ENCODE measurements around the gene SLC22A1. TPM values are rescaled to one million over a fixed set of nuclear protein-coding genes. Genes with fewer than 3 reads are reported as not detected.
"Not testable (repeated sequence)": the region's sequence is repeated elsewhere in the genome, so short reads cannot be mapped to it uniquely, and the experiment has no call there.

The SLC22A1 gene
- total RNA-seq, 1 donor from 2014 or later: 1.0 TPM

- H3K36me3 ChIP-seq (ENCODE audit: control insufficient read depth in 3 of 3, insufficient read depth in 3 of 3, low read length in 3 of 3): peaks cover 0 to 4% (median 2%) of the 10 kb centered on the region in 3 donors
- H3K27ac ChIP-seq (ENCODE audit: low read depth, low read length): no peak overlapping the region
- no peaks in the 10 kb centered on the region for H3K4me1 ChIP-seq (ENCODE audit: control insufficient read depth in 3 of 3, insufficient read depth in 3 of 3, low read length in 3 of 3)
- H3K4me3 ChIP-seq (ENCODE audit: low read length in 3 of 3): no peak overlapping the region
- no peak overlapping the region for H3K9ac ChIP-seq (ENCODE audit: low read depth in 1 of 3, low read length in 3 of 3)
- H3K9me3 ChIP-seq (ENCODE audit: control insufficient read depth in 3 of 3, low read length in 3 of 3): no peaks in the 10 kb centered on the region
- no peaks in the 10 kb centered on the region for H3K27me3 ChIP-seq (ENCODE audit: control insufficient read depth in 3 of 3, insufficient read depth in 3 of 3, low read length in 3 of 3)
Observed at GRCh38 chr6:160118620-160119229, 2.9 kb upstream of the SLC22A1 start.

GRCh38 chr6:160120087-160120486 lies 1.5 kb upstream of the SLC22A1 start:
- Histone ChIP-seq H3K27me3 (ENCODE audit: control insufficient read depth in 3 of 3, insufficient read depth in 3 of 3, low read length in 3 of 3) (no peaks in the 10 kb centered on the region), H3K4me3 (ENCODE audit: low read length in 3 of 3) (no peak overlapping the region), H3K36me3 (ENCODE audit: control insufficient read depth in 3 of 3, insufficient read depth in 3 of 3, low read length in 3 of 3) (peaks cover 0 to 4% (median 2%) of the 10 kb centered on the region in 3 donors), H3K9me3 (ENCODE audit: control insufficient read depth in 3 of 3, low read length in 3 of 3) (no peaks in the 10 kb centered on the region), H3K27ac (ENCODE audit: low read depth, low read length) (no peak overlapping the region), H3K4me1 (ENCODE audit: control insufficient read depth in 3 of 3, insufficient read depth in 3 of 3, low read length in 3 of 3) (no peaks in the 10 kb centered on the region), H3K9ac (ENCODE audit: low read depth in 1 of 3, low read length in 3 of 3) (no peak overlapping the region)

GRCh38 chr6:160121981-160122380 lies 366 bp downstream of the SLC22A1 start:
- H3K36me3 ChIP-seq (ENCODE audit: control insufficient read depth in 3 of 3, insufficient read depth in 3 of 3, low read length in 3 of 3): peaks cover 0 to 4% (median 2%) of the 10 kb centered on the region in 3 donors
- no peak overlapping the region for H3K4me3 ChIP-seq (ENCODE audit: low read length in 3 of 3)
- H3K27me3 ChIP-seq (ENCODE audit: control insufficient read depth in 3 of 3, insufficient read depth in 3 of 3, low read length in 3 of 3): no peaks in the 10 kb centered on the region
- H3K27ac ChIP-seq (ENCODE audit: low read depth, low read length): no peak overlapping the region
- H3K9ac ChIP-seq (ENCODE audit: low read depth in 1 of 3, low read length in 3 of 3): no peak overlapping the region
- no peaks in the 10 kb centered on the region for H3K9me3 ChIP-seq (ENCODE audit: control insufficient read depth in 3 of 3, low read length in 3 of 3)
- no peaks in the 10 kb centered on the region for H3K4me1 ChIP-seq (ENCODE audit: control insufficient read depth in 3 of 3, insufficient read depth in 3 of 3, low read length in 3 of 3)

- H3K27me3 ChIP-seq (ENCODE audit: control insufficient read depth in 3 of 3, insufficient read depth in 3 of 3, low read length in 3 of 3): no peaks in the 10 kb centered on the region
- no peak overlapping the region for H3K27ac ChIP-seq (ENCODE audit: low read depth, low read length)
- no peaks in the 10 kb centered on the region for H3K9me3 ChIP-seq (ENCODE audit: control insufficient read depth in 3 of 3, low read length in 3 of 3)
- no peaks in the 10 kb centered on the region for H3K4me1 ChIP-seq (ENCODE audit: control insufficient read depth in 3 of 3, insufficient read depth in 3 of 3, low read length in 3 of 3)
- peaks cover 0 to 2% (median under 1%) of the 10 kb centered on the region in 3 donors for H3K36me3 ChIP-seq (ENCODE audit: control insufficient read depth in 3 of 3, insufficient read depth in 3 of 3, low read length in 3 of 3)
- H3K9ac ChIP-seq (ENCODE audit: low read depth in 1 of 3, low read length in 3 of 3): no peak overlapping the region
- no peak overlapping the region for H3K4me3 ChIP-seq (ENCODE audit: low read length in 3 of 3)
Observed at GRCh38 chr6:160122744-160123143, 1.1 kb downstream of the SLC22A1 start.

- no peaks in the 10 kb centered on the region for H3K9me3 ChIP-seq (ENCODE audit: control insufficient read depth in 3 of 3, low read length in 3 of 3)
- no peak overlapping the region for H3K4me3 ChIP-seq (ENCODE audit: low read length in 3 of 3)
- H3K4me1 ChIP-seq (ENCODE audit: control insufficient read depth in 3 of 3, insufficient read depth in 3 of 3, low read length in 3 of 3): no peaks in the 10 kb centered on the region
- H3K27me3 ChIP-seq (ENCODE audit: control insufficient read depth in 3 of 3, insufficient read depth in 3 of 3, low read length in 3 of 3): no peaks in the 10 kb centered on the region
- peaks cover 0 to 2% (median 0%) of the 10 kb centered on the region in 3 donors for H3K36me3 ChIP-seq (ENCODE audit: control insufficient read depth in 3 of 3, insufficient read depth in 3 of 3, low read length in 3 of 3)
- H3K9ac ChIP-seq (ENCODE audit: low read depth in 1 of 3, low read length in 3 of 3): no peak overlapping the region
- no peak overlapping the region for H3K27ac ChIP-seq (ENCODE audit: low read depth, low read length)
Observed at GRCh38 chr6:160124007-160124406, 2.4 kb downstream of the SLC22A1 start.

- no peak overlapping the region for H3K4me3 ChIP-seq (ENCODE audit: low read length in 3 of 3)
- no peaks in the 10 kb centered on the region for H3K4me1 ChIP-seq (ENCODE audit: control insufficient read depth in 3 of 3, insufficient read depth in 3 of 3, low read length in 3 of 3)
- H3K27me3 ChIP-seq (ENCODE audit: control insufficient read depth in 3 of 3, insufficient read depth in 3 of 3, low read length in 3 of 3): no peaks in the 10 kb centered on the region
- H3K27ac ChIP-seq (ENCODE audit: low read depth, low read length): no peak overlapping the region
- H3K9ac ChIP-seq (ENCODE audit: low read depth in 1 of 3, low read length in 3 of 3): no peak overlapping the region
- H3K36me3 ChIP-seq (ENCODE audit: control insufficient read depth in 3 of 3, insufficient read depth in 3 of 3, low read length in 3 of 3): peaks cover 0 to 2% (median 0%) of the 10 kb centered on the region in 3 donors
- H3K9me3 ChIP-seq (ENCODE audit: control insufficient read depth in 3 of 3, low read length in 3 of 3): no peaks in the 10 kb centered on the region
Observed at GRCh38 chr6:160124605-160125004, 3.0 kb downstream of the SLC22A1 start.

GRCh38 chr6:160125105-160125504 lies 3.5 kb downstream of the SLC22A1 start:
- not testable (repeated sequence) for H3K4me3 ChIP-seq (ENCODE audit: low read length in 3 of 3); H3K36me3 ChIP-seq (ENCODE audit: control insufficient read depth in 3 of 3, insufficient read depth in 3 of 3, low read length in 3 of 3); H3K9ac ChIP-seq (ENCODE audit: low read depth in 1 of 3, low read length in 3 of 3); H3K27me3 ChIP-seq (ENCODE audit: control insufficient read depth in 3 of 3, insufficient read depth in 3 of 3, low read length in 3 of 3); H3K27ac ChIP-seq (ENCODE audit: low read depth, low read length); H3K4me1 ChIP-seq (ENCODE audit: control insufficient read depth in 3 of 3, insufficient read depth in 3 of 3, low read length in 3 of 3); H3K9me3 ChIP-seq (ENCODE audit: control insufficient read depth in 3 of 3, low read length in 3 of 3)

GRCh38 chr6:160127270-160128124 lies 5.9 kb downstream of the SLC22A1 start:
- no peak overlapping the region for H3K4me3 ChIP-seq (ENCODE audit: low read length in 3 of 3)
- H3K36me3 ChIP-seq (ENCODE audit: control insufficient read depth in 3 of 3, insufficient read depth in 3 of 3, low read length in 3 of 3): peaks cover 0 to 2% (median 0%) of the 10 kb centered on the region in 3 donors
- H3K27me3 ChIP-seq (ENCODE audit: control insufficient read depth in 3 of 3, insufficient read depth in 3 of 3, low read length in 3 of 3): no peaks in the 10 kb centered on the region
- no peak overlapping the region for H3K9ac ChIP-seq (ENCODE audit: low read depth in 1 of 3, low read length in 3 of 3)
- H3K9me3 ChIP-seq (ENCODE audit: control insufficient read depth in 3 of 3, low read length in 3 of 3): no peaks in the 10 kb centered on the region
- no peak overlapping the region for H3K27ac ChIP-seq (ENCODE audit: low read depth, low read length)
- H3K4me1 ChIP-seq (ENCODE audit: control insufficient read depth in 3 of 3, insufficient read depth in 3 of 3, low read length in 3 of 3): no peaks in the 10 kb centered on the region

GRCh38 chr6:160128125-160128683 lies 6.6 kb downstream of the SLC22A1 start:
- Histone ChIP-seq H3K36me3 (ENCODE audit: control insufficient read depth in 3 of 3, insufficient read depth in 3 of 3, low read length in 3 of 3) (no peaks in the 10 kb centered on the region), H3K27ac (ENCODE audit: low read depth, low read length) (no peak overlapping the region), H3K4me1 (ENCODE audit: control insufficient read depth in 3 of 3, insufficient read depth in 3 of 3, low read length in 3 of 3) (no peaks in the 10 kb centered on the region), H3K9me3 (ENCODE audit: control insufficient read depth in 3 of 3, low read length in 3 of 3) (no peaks in the 10 kb centered on the region), H3K4me3 (ENCODE audit: low read length in 3 of 3) (no peak overlapping the region), H3K27me3 (ENCODE audit: control insufficient read depth in 3 of 3, insufficient read depth in 3 of 3, low read length in 3 of 3) (no peaks in the 10 kb centered on the region), H3K9ac (ENCODE audit: low read depth in 1 of 3, low read length in 3 of 3) (no peak overlapping the region)
